Fibroblast of the conjunctiva (primary cell): ENCODE results near the gene CAMTA1.

Experiments
- DNase-seq: peaks from one replicate; pipeline ENCODE4 v3.0.0-alpha.2; 2010; ENCODE audit warnings: low read depth

The CAMTA1 gene

GRCh38 chr1:7077136-7077535 lies 291.9 kb downstream of the CAMTA1 start:
- DNase-seq, result no peak

GRCh38 chr1:7077970-7078369 lies 292.7 kb downstream of the CAMTA1 start:
- DNase-seq, result no peak

GRCh38 chr1:7079637-7080036 lies 294.4 kb downstream of the CAMTA1 start:
- no peak for DNase-seq

- DNase-seq, result no peak
Measured at GRCh38 chr1:7084232-7084894, 299.1 kb downstream of the CAMTA1 start.

- no peak for DNase-seq
Measured at GRCh38 chr1:7085521-7085920, 300.3 kb downstream of the CAMTA1 start.

- no peak for DNase-seq
Measured at GRCh38 chr1:7086106-7086505, 300.9 kb downstream of the CAMTA1 start.

- DNase-seq, result no peak
Measured at GRCh38 chr1:7087888-7088287, 302.6 kb downstream of the CAMTA1 start.

- no peak for DNase-seq
Measured at GRCh38 chr1:7089497-7089896, 304.2 kb downstream of the CAMTA1 start.

- DNase-seq, result no peak
Measured at GRCh38 chr1:7093297-7093696, 308.0 kb downstream of the CAMTA1 start.

- no peak for DNase-seq
Measured at GRCh38 chr1:7094086-7094485, 308.8 kb downstream of the CAMTA1 start.

- DNase-seq, result no peak
Measured at GRCh38 chr1:7094509-7094908, 309.3 kb downstream of the CAMTA1 start.

- DNase-seq, result no peak
Measured at GRCh38 chr1:7095343-7095964, 310.2 kb downstream of the CAMTA1 start.

GRCh38 chr1:7097938-7098592 lies 312.8 kb downstream of the CAMTA1 start:
- DNase-seq, result no peak

GRCh38 chr1:7098641-7099040 lies 313.4 kb downstream of the CAMTA1 start:
- no peak for DNase-seq

- DNase-seq, result no peak
Measured at GRCh38 chr1:7100479-7100878, 315.2 kb downstream of the CAMTA1 start.

GRCh38 chr1:7101187-7101586 lies 315.9 kb downstream of the CAMTA1 start:
- no peak for DNase-seq

- DNase-seq, result no peak
Measured at GRCh38 chr1:7103361-7103782, 318.1 kb downstream of the CAMTA1 start.

GRCh38 chr1:7103874-7104273 lies 318.6 kb downstream of the CAMTA1 start:
- DNase-seq, result no peak

- DNase-seq, result no peak
Measured at GRCh38 chr1:7104339-7104738, 319.1 kb downstream of the CAMTA1 start.

GRCh38 chr1:7105269-7105668 lies 320.0 kb downstream of the CAMTA1 start:
- DNase-seq, result no peak

GRCh38 chr1:7106442-7107108 lies 321.3 kb downstream of the CAMTA1 start:
- no peak for DNase-seq

- DNase-seq, result no peak
Measured at GRCh38 chr1:7107109-7107830, 322.0 kb downstream of the CAMTA1 start.
